ENCODE results near the gene CXCL9.
A peak's percentile ranks its signal among the peaks of the same experiment; 100 is the strongest.

CXCL9 gene

DNA sequence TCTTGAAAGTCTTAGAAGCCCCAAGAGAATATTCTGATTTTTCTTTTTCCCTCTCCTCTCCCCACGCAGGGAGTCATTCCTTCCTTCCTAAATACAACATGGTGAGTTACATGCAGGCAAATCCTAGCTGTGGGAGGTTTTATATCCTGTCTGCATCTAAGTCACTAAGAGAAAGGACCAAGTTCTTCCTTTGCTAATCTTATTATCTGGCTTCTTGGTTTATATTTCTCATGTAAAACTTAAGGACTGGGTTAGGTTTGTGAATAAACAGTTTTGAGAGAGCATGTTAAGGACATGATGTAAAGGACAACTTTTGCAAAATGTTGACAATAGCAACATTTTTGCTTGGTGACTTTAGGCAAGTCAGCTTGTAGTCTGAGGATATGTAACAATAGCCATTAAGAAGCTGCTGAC, 5.1 kb upstream of the CXCL9 start:
- peak; percentile 36 for DNase-seq (ENCODE audit: low read depth, low spot score)
- in situ Hi-C loops (cut with HindIII; ENCODE audit: low sequenced_read_pairs): no loop called here
- H3K4me3 ChIP-seq (ENCODE audit: low read depth, low read length): no peak overlapping the region
- TF ChIP-seq, protein P1, sequence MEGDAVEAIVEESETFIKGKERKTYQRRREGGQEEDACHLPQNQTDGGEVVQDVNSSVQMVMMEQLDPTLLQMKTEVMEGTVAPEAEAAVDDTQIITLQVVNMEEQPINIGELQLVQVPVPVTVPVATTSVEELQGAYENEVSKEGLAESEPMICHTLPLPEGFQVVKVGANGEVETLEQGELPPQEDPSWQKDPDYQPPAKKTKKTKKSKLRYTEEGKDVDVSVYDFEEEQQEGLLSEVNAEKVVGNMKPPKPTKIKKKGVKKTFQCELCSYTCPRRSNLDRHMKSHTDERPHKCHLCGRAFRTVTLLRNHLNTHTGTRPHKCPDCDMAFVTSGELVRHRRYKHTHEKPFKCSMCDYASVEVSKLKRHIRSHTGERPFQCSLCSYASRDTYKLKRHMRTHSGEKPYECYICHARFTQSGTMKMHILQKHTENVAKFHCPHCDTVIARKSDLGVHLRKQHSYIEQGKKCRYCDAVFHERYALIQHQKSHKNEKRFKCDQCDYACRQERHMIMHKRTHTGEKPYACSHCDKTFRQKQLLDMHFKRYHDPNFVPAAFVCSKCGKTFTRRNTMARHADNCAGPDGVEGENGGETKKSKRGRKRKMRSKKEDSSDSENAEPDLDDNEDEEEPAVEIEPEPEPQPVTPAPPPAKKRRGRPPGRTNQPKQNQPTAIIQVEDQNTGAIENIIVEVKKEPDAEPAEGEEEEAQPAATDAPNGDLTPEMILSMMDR (IDR thresholded peaks at IDR 0.05; ENCODE audit: low read depth, low read length): no peak

DNA sequence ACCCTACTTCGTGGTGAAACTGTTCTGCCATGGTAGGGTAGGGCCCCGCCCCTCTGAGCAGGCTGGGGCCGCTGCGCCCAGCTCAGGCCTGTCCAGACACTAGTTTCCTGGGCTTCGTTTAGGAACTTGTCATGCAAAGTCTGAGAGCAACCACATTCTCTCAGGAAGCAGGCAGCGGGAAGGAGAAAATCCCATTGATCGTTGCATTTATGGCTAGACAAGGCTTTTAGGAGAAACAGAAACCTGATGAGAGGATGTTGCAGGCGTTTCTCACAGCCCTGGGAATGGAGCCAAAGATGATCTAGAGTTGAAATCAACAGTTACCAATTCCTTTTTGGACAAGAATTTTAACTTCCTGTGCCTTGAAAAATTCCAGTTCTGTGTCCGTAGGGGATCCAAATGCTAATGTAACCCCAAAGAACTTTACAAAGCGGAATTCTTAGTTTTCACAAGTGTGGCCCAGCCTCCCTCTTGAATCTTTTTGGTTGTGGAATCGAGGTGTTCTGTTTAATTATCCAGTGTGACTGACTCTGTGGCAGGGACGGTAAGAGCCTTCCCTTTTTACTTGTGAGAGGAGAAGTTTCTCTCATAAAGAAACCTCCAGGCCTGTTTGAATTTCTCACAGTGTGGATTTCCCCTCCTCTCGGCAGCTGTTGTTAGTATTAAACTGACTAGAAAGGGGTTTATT, 4.5 kb upstream of the CXCL9 start:
- TF ChIP-seq, protein P1 (IDR thresholded peaks at IDR 0.05; ENCODE audit: low read depth, low read length): no peak
- DNase-seq (ENCODE audit: low read depth, low spot score): peak; percentile 71
- H3K4me3 ChIP-seq (ENCODE audit: low read depth, low read length): no peak overlapping the region
- in situ Hi-C loops (cut with HindIII; ENCODE audit: low sequenced_read_pairs): no loop called here

DNA sequence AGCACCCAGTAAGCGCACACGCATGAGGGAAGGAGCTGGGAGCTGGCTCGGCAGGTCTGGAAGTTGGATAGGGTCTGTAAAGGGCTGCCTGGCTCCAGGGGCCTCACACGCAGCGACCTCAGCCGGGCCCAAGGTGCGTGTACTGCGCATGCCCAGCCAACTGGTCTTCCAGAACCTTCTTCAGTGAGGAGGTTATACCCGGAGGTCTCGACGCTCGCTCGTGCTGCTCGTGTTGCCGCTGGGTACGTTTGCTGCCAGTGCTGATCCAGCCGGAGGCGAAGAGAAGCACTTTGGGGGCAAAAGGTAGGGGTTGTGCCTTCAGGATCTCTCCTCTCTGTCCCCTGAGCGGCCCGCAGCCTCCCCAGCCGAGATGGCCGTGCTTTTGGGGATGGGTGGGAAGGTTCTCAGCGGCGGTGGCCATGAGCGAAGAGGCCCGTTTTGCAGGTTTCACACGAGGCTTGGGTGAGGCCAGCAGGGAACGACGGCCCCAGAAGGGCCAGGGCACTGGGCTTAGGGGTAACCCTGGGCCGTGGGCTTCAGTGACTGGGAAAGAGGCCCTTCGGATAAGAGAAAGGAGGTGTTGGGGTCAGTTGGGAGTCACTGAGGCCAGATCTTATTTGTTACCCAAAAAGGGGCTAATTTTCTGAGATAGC, 3.8 kb upstream of the CXCL9 start:
- TF ChIP-seq, protein P1 (IDR thresholded peaks at IDR 0.05; ENCODE audit: low read depth, low read length): no peak
- in situ Hi-C loops (cut with HindIII; ENCODE audit: low sequenced_read_pairs): no loop called here
- H3K4me3 ChIP-seq (ENCODE audit: low read depth, low read length): no peak overlapping the region
- no peak for DNase-seq (ENCODE audit: low read depth, low spot score)

DNA sequence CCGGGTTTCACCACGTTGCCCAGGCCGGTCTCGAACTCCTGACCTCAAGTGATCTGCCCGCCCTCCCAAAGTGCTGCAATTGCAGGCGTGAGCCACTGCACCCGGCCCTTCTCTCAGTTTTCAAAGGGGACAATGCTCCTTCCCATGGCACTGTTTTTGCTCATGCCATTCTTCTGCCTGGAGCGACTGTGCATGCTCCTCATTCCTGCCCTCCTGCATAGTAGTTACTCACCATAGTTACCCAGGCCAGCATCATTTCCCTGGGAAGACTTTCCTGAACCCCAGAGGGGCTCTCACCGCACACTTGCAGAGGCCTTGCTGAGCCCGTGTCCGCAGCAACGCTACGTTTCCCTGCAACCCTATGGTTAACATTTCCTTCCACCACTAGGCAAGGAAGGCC, 3.3 kb upstream of the CXCL9 start:
- in situ Hi-C loops (cut with HindIII; ENCODE audit: low sequenced_read_pairs): no loop called here
- TF ChIP-seq, protein P1 (IDR thresholded peaks at IDR 0.05; ENCODE audit: low read depth, low read length): no peak
- no peak for DNase-seq (ENCODE audit: low read depth, low spot score)
- H3K4me3 ChIP-seq (ENCODE audit: low read depth, low read length): no peak overlapping the region

DNA sequence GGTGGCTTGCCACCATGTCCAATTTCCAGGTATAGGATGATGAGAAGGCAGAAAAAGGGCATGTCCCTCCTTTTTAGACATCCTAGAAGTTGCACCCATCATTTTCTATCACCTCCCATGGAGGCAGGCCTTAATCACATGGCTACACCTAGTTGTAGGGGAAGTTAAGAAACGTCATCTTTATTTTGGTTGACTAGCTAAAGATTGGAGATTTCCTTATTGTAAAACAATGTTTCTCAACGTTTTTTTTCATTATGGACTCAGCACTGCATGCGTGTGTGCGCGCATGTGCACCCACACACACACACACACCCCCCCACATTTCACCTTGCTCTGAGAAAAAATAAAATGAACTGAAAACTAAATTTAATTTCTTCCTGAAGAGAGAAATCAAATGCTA, 2.0 kb upstream of the CXCL9 start:
- TF ChIP-seq, protein P1 (IDR thresholded peaks at IDR 0.05; ENCODE audit: low read depth, low read length): no peak
- in situ Hi-C loops (cut with HindIII; ENCODE audit: low sequenced_read_pairs): no loop called here
- DNase-seq (ENCODE audit: low read depth, low spot score): no peak
- H3K4me3 ChIP-seq (ENCODE audit: low read depth, low read length): no peak overlapping the region

DNA sequence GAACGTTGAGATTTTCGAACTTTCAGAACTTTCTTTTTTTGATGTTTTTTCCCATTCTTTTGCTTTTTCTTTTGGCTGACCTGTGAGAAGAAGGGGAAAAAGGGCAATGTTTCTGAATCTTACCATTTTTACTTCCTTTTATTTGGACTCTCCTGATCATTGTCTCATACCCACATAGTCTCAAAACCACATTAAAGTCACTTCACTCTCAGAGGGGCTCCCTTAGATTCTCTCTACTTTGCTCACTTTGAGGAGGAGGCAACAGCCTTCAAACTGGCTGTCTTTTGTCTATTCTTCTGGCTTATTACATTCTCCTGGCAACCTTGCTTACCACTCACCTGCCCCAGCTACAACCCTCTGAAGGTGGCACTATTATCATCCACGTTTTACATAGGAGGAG, 3.7 kb downstream of the CXCL9 start:
- in situ Hi-C loops (cut with HindIII; ENCODE audit: low sequenced_read_pairs): no loop called here
- no peak overlapping the region for H3K4me3 ChIP-seq (ENCODE audit: low read depth, low read length)
- TF ChIP-seq, protein P1 (IDR thresholded peaks at IDR 0.05; ENCODE audit: low read depth, low read length): no peak
- no peak for DNase-seq (ENCODE audit: low read depth, low spot score)

All from astrocyte of the spinal cord (primary cell).